Stimulated activated CD8-positive, alpha-beta memory T cell treated with anti-CD3 and anti-CD28 coated beads, Interleukin-12 subunit alpha, Interleukin-12 subunit beta, amount 100 ng/mL, for 24 hours (primary cell): ENCODE results near the gene ONECUT2.
"Not testable (repeated sequence)": the region's sequence is repeated elsewhere in the genome, so short reads cannot be mapped to it uniquely, and the experiment has no call there.

ENCODE experiments used
- DNase-seq: peaks from one replicate; pipeline ENCODE4 v3.0.0-alpha.2; 2020; ENCODE audit errors: extremely low read depth

ONECUT2 gene

GRCh38 chr18:57446322-57446721, 11.1 kb downstream of the ONECUT2 start:
- DNase-seq = no peak

GRCh38 chr18:57447154-57447621, 12.0 kb downstream of the ONECUT2 start:
- no peak for DNase-seq

GRCh38 chr18:57455576-57456129, 20.5 kb downstream of the ONECUT2 start:
- DNase-seq = no peak

- no peak for DNase-seq
These were observed 26.6 kb downstream of the ONECUT2 start for GRCh38 chr18:57461652-57462269.

GRCh38 chr18:57466307-57466706, 31.1 kb downstream of the ONECUT2 start:
- DNase-seq = no peak

GRCh38 chr18:57466745-57467409, 31.7 kb downstream of the ONECUT2 start:
- no peak for DNase-seq

- DNase-seq = no peak
These were observed 34.7 kb downstream of the ONECUT2 start for GRCh38 chr18:57469884-57470283.

- no peak for DNase-seq
These were observed 40.2 kb downstream of the ONECUT2 start for GRCh38 chr18:57475408-57475807.

- DNase-seq = no peak
These were observed 40.7 kb downstream of the ONECUT2 start for GRCh38 chr18:57475903-57476302.

GRCh38 chr18:57480733-57481132, 45.6 kb downstream of the ONECUT2 start:
- DNase-seq = no peak

- DNase-seq = no peak
These were observed 62.5 kb downstream of the ONECUT2 start for GRCh38 chr18:57497372-57498294.

GRCh38 chr18:57498682-57499256, 63.6 kb downstream of the ONECUT2 start:
- DNase-seq = no peak

- DNase-seq = no peak
These were observed 67.5 kb downstream of the ONECUT2 start for GRCh38 chr18:57502624-57503023.

GRCh38 chr18:57505231-57505630, 70.1 kb downstream of the ONECUT2 start:
- DNase-seq = no peak

GRCh38 chr18:57516056-57516455, 80.9 kb downstream of the ONECUT2 start:
- no peak for DNase-seq

- DNase-seq = no peak
These were observed 83.4 kb downstream of the ONECUT2 start for GRCh38 chr18:57518533-57518932.

- DNase-seq = no peak
These were observed 84.7 kb downstream of the ONECUT2 start for GRCh38 chr18:57519668-57520424.

GRCh38 chr18:57522348-57522747, 87.2 kb downstream of the ONECUT2 start:
- DNase-seq = not testable (repeated sequence)

- DNase-seq = no peak
These were observed 88.2 kb downstream of the ONECUT2 start for GRCh38 chr18:57523171-57523956.

GRCh38 chr18:57527556-57528229, 92.5 kb downstream of the ONECUT2 start:
- no peak for DNase-seq
